ENCODE measurements around the gene MAS1.

GRCh38 chr6:159871906-159872305 lies 18.9 kb upstream of the MAS1 start:
- TF ChIP-seq CTCF (IDR thresholded peaks at IDR 0.05) (no peak), POLR2A (IDR thresholded peaks at IDR 0.05) (no peak)
